Caki2 (cell line): ENCODE results near the gene MMP20. TPM values are rescaled to one million over a fixed set of nuclear protein-coding genes. Genes with fewer than 3 reads are reported as not detected.
A peak's percentile ranks its signal among the peaks of the same experiment; 100 is the strongest.

Source experiments
- DNase-seq: peaks from one replicate; pipeline ENCODE4 v3.0.0-alpha.2; 2015; ENCODE audit warnings: low read depth
- in situ Hi-C: cut with HindIII; loops from 2 replicates; pipeline ENCODE4 v1.10.0; 2016; ENCODE audit warnings: low sequenced_read_pairs, low pct_unique_long_range_greater_than_20kb, mixed read lengths
- total RNA-seq: library from RNA; depleted of rRNA; stranded (reverse); fragments of >200 nt; shearing (Covaris generic); gene quantifications from 2 replicates; pipeline ENCODE4 v1.2.3, GENCODE V29; 2014; ENCODE audit warnings: low replicate concordance

MMP20 gene
- total RNA-seq, 1 experiment from 2014 or later, result not detected

GRCh38 chr11:102577723-102578122 is 47.4 kb downstream of the MMP20 start:
- DNase-seq, result no peak
- in situ Hi-C loops, result no loop called here

- DNase-seq, result no peak
- in situ Hi-C loops, result no loop called here
Observed at GRCh38 chr11:102577182-102577581, 48.0 kb downstream of the MMP20 start.

GRCh38 chr11:102576350-102576749 is 48.8 kb downstream of the MMP20 start:
- in situ Hi-C loops, result no loop called here
- DNase-seq, result no peak

- no peak for DNase-seq
- in situ Hi-C loops, result no loop called here
Observed at GRCh38 chr11:102575012-102575411, 50.1 kb downstream of the MMP20 start.

- in situ Hi-C loops, result no loop called here
- no peak for DNase-seq
Observed at GRCh38 chr11:102573851-102574250, 51.3 kb downstream of the MMP20 start.

- in situ Hi-C loops, result no loop called here
- no peak for DNase-seq
Observed at GRCh38 chr11:102572554-102573220, 52.4 kb downstream of the MMP20 start.

GRCh38 chr11:102568851-102569250 is 56.3 kb downstream of the MMP20 start:
- DNase-seq, result no peak

GRCh38 chr11:102566112-102566511 is 59.0 kb downstream of the MMP20 start:
- in situ Hi-C loops, result no loop called here

More at GRCh38 chr11:102568851-102569250, 56.3 kb downstream of the MMP20 start:
- in situ Hi-C loops, result no loop called here

GRCh38 chr11:102564110-102564509 is 61.0 kb downstream of the MMP20 start:
- in situ Hi-C loops, result no loop called here
- peak; percentile 52 for DNase-seq

More at GRCh38 chr11:102566112-102566511, 59.0 kb downstream of the MMP20 start:
- no peak for DNase-seq

- in situ Hi-C loops, result no loop called here
Observed at GRCh38 chr11:102561636-102562035, 63.5 kb downstream of the MMP20 start.

GRCh38 chr11:102560555-102561011 is 64.5 kb downstream of the MMP20 start:
- no peak for DNase-seq
- in situ Hi-C loops, result no loop called here

More at GRCh38 chr11:102561636-102562035, 63.5 kb downstream of the MMP20 start:
- DNase-seq, result no peak

GRCh38 chr11:102559839-102560238 is 65.3 kb downstream of the MMP20 start:
- DNase-seq, result no peak
- in situ Hi-C loops, result no loop called here

GRCh38 chr11:102555091-102555490 is 70.0 kb downstream of the MMP20 start:
- in situ Hi-C loops, result no loop called here
- no peak for DNase-seq

- no peak for DNase-seq
- in situ Hi-C loops, result no loop called here
Observed at GRCh38 chr11:102553835-102554282, 71.3 kb downstream of the MMP20 start.

GRCh38 chr11:102552447-102553194 is 72.5 kb downstream of the MMP20 start:
- in situ Hi-C loops, result no loop called here
- peak; percentile 95 for DNase-seq

- in situ Hi-C loops, result no loop called here
- DNase-seq, result no peak
Observed at GRCh38 chr11:102552020-102552419, 73.1 kb downstream of the MMP20 start.

- in situ Hi-C loops, result no loop called here
- DNase-seq, result peak; percentile 17
Observed at GRCh38 chr11:102551169-102551781, 73.9 kb downstream of the MMP20 start.

GRCh38 chr11:102546923-102547471 is 78.1 kb downstream of the MMP20 start:
- in situ Hi-C loops, result no loop called here
- peak; percentile 55 for DNase-seq

GRCh38 chr11:102546427-102546826 is 78.7 kb downstream of the MMP20 start:
- in situ Hi-C loops, result no loop called here

More at GRCh38 chr11:102546427-102546826, 78.7 kb downstream of the MMP20 start:
- DNase-seq, result peak; percentile 37
